ENCODE data around the gene SAMD10. TPM values are rescaled to one million over a fixed set of nuclear protein-coding genes. Genes with fewer than 3 reads are reported as not detected.

The SAMD10 gene
- total RNA-seq, 2 experiments from 2014 or later = 25.4 to 30.7 TPM

Small RNA genes within 50 kb of the gene (microRNA-seq; reads per million reads assigned to microRNA genes)
- 4.2 reads per million, percentile 10 among the genes with 10 or more reads in this experiment for gene MIR1914 (ENCODE audit: borderline replicate concordance)
- not detected for gene MIR647 (ENCODE audit: borderline replicate concordance)

Other genes with a start within 250 kb of the SAMD10 start
- 10 to 100 TPM in 1 of 2 experiments, 1 to 10 TPM in 1; 7.3 to 10.2 TPM for gene LIME1, start 243.0 kb downstream of the SAMD10 start, total RNA-seq
- gene SLC2A4RG, start 239.9 kb downstream of the SAMD10 start, total RNA-seq = 10 to 100 TPM; 30.9 to 34.9 TPM
- gene ZBTB46, start 148.4 kb downstream of the SAMD10 start, total RNA-seq = 1 to 10 TPM in 1 of 2 experiments, under 1 TPM in 1; 0.88 to 1.3 TPM
- gene ABHD16B, start 118.1 kb downstream of the SAMD10 start, total RNA-seq = under 1 TPM; 0.11 to 0.16 TPM
- gene TPD52L2, start 114.4 kb downstream of the SAMD10 start, total RNA-seq = 10 to 100 TPM; 54.0 to 56.3 TPM
- 10 to 100 TPM; 30.1 to 34.3 TPM for gene DNAJC5, start 84.5 kb downstream of the SAMD10 start, total RNA-seq
- 10 to 100 TPM; 28.3 to 32.2 TPM for gene UCKL1, start 23.2 kb downstream of the SAMD10 start, total RNA-seq
- 10 to 100 TPM; 12.6 to 13.1 TPM for gene ZNF512B, start 9.7 kb downstream of the SAMD10 start, total RNA-seq
- 10 to 100 TPM; 60.5 to 67.0 TPM for gene PRPF6, start 1.5 kb upstream of the SAMD10 start, total RNA-seq
- 1 to 10 TPM; 2.3 to 3.3 TPM for gene C20orf204, start 56.5 kb upstream of the SAMD10 start, total RNA-seq
- not detected for gene SOX18, start 70.0 kb upstream of the SAMD10 start, total RNA-seq
- gene TCEA2, start 83.6 kb upstream of the SAMD10 start, total RNA-seq = 10 to 100 TPM; 40.6 to 50.0 TPM
- gene RGS19, start 99.9 kb upstream of the SAMD10 start, total RNA-seq = 10 to 100 TPM; 39.6 to 40.2 TPM
- under 1 TPM; 0.42 to 0.50 TPM for gene OPRL1, start 100.4 kb upstream of the SAMD10 start, total RNA-seq
- under 1 TPM; 0.30 to 0.46 TPM for gene LKAAEAR1, start 104.8 kb upstream of the SAMD10 start, total RNA-seq
- gene NPBWR2, start 127.9 kb upstream of the SAMD10 start, total RNA-seq = not detected
- under 1 TPM; 0.12 to 0.14 TPM for gene MYT1, start 184.8 kb upstream of the SAMD10 start, total RNA-seq

Data from activated CD4-positive, alpha-beta T cell treated with anti-CD3 and anti-CD28 coated beads for 36 hours (primary cell).